Activated gamma-delta T cell treated with Interleukin-2 at 50 U/mL for 16 hours (primary cell): ENCODE measurements around the gene IGSF3.
"Not testable (repeated sequence)": the region's sequence is repeated elsewhere in the genome, so short reads cannot be mapped to it uniquely, and the experiment has no call there.

Source experiments
- DNase-seq: peaks from one replicate; pipeline ENCODE4 v3.0.0-alpha.2; 2020

Gene IGSF3

GRCh38 chr1:116595065-116595840 is 72.3 kb downstream of the IGSF3 start:
- DNase-seq, result not testable (repeated sequence)

DNA sequence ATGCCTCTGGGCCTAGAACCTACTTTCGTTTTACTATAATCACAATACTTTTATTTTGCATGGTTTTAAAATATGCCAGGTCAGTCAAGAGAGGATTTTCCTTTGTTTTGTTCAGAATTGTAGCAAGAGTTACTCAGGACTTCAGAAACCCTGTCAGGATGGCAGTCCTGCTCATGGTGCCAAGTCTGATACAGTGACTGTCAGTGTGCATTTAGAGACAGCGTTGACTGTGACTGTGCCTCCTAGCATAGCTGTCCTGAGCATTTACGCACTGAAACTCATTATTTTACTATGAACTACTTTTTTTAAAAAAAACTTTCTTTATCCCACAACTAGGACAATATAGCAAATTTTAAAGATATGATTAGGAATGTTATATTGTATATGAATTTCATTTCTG is 73.6 kb downstream of the IGSF3 start:
- DNase-seq, result not testable (repeated sequence)

DNA sequence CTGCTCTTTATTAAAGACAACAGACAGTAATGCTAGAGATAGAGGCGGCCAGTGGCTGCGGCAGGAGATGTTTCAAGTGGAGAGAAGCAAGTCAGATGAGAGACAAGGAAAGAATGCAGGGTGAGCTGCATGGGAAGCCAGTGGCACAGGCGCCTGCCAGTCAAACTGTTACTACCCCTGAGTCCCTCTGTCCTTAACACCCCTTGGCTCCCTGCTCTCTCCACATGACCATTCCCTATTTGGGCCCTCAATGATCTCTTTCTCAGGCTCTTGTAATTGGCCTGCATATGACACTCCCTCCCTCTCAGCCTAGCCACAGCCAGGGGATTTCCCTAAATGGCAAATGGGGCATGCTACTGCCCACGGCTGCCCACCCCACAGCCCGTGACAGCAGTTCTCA is 74.1 kb downstream of the IGSF3 start:
- not testable (repeated sequence) for DNase-seq

- DNase-seq, result not testable (repeated sequence)
Measured at GRCh38 chr1:116591951-116592605, 75.5 kb downstream of the IGSF3 start.

GRCh38 chr1:116591006-116591950 is 76.3 kb downstream of the IGSF3 start:
- DNase-seq, result not testable (repeated sequence)

- not testable (repeated sequence) for DNase-seq
Measured at GRCh38 chr1:116590359-116591005, 77.1 kb downstream of the IGSF3 start.

- DNase-seq, result not testable (repeated sequence)
Measured at GRCh38 chr1:116589101-116589735, 78.3 kb downstream of the IGSF3 start.

DNA sequence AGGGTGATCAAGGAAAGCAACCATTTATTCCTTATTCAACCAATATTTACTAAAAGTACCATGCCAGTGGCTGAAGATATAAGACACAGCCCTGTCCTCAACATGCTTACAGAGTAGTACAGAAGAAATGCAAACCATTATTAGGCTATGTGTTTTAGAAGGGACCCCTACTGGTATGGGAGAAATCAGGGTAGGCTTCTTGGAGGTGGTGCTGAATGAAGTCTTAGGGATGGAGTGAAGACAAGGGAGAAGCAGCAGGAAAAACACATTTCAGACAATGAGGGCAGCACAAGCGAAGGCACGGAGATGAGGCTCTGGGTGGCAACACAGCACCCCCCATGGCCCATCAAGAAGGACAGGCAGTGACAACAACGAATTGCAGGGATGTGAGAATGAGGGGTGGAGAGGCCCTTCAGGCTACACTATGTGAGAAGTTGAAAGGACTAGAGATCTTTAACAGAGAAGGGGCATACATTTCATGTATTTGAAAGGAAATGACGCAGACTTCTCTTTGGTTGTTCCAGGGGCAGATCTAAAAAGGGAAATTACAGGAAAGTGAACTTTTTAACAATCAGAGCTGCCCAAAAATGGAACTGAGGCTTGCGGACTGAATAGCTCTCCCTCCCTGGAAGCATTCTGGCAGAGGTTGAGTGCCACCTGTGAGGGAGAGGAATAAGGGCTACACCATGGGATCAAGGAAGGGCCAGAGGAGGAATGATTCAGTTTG is 79.9 kb downstream of the IGSF3 start:
- DNase-seq, result no peak

- no peak for DNase-seq
Measured at GRCh38 chr1:116586741-116587143, 80.8 kb downstream of the IGSF3 start.

DNA sequence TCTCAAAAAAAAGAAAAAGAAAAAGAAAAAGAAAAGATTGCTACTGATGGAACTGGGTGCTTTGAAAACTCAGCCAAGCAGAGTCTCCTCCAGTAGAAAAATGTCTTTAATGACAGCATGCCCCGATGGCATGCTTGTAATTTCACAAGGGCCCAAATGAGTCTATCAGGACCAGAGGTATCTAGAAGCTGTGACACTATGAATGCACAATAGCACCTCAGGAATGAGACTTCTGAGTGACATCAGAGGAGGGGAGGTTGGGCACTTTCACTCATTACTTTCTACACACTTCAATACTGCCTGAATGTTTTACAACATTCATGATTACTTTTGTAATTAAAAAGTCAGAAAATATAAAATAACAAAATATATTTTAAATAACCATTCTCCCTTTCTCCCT is 81.6 kb downstream of the IGSF3 start:
- no peak for DNase-seq

DNA sequence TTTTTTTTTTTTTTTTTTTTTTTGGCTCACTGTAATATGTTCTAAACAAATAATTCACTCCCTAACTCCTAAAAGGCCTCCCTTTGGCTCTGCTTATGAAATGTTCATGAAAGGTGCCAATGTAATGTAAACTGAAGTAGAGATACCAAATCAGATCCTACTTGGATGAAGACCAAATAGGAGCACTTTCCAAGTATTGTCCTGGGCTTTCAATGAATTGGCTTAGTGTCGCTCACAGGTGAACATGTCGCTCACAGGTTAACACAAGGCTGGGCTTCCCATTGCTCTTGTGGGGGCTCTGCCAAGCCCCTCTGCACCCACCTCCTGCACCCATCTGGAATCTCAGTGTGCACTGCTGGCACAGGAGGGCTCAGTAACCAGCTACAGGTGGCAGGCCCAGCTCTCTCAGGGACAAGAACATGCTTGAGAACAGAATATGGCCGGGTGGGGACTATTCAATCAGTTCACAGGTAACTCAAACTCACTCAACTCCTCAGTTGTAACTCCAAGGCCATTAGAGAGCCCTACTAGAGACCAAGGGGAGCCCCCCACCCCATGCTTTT is 86.1 kb downstream of the IGSF3 start:
- no peak for DNase-seq

GRCh38 chr1:116580446-116581322 is 86.8 kb downstream of the IGSF3 start:
- no peak for DNase-seq

DNA sequence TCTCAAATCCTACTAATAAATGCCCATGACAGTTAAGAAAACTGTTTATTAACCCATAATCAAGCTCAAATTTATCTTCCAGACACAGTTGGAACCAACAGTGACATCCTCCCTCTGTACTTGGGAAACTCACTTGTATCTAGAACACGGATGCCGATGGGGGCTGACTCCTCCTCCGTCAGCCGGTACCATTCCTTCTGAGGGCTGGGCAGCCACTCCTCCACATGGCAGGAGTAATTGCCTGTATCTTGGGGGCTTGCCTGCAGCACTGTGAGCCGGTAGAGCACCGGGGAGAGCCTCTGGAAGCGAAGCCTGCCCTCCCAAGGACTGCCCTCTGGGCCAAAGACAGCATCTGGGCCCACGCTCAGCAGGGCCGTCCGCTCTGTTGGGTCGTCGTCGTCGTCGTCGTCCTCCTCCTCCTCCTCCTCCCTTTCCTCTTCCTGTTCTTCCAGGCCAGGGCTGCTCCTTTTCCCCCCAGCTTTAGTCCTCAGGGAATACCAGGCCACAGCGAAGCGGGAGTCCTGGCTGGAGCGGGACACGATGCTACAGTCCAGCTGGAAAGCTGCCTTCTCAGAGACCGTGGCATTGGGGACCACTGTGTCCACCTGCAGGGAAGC is 88.2 kb downstream of the IGSF3 start:
- no peak for DNase-seq

DNA sequence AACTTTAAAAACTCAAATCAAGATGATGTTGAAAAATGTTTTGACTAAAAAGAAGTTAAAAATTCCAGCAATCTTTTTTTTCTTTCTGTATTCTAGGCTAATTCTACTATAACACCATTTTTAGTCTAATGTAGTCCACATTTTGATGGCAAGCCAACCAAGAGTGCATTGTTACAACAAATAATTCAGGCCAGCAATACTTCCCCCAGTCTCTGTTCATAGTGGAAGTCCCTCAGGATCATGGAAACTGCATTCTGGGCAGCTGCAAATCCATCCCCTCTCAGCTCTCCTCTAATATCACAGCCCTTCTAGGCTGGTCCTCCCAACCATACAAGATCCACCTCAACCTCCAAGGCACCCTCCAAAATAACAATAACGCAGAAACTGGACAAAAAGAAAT is 89.0 kb downstream of the IGSF3 start:
- no peak for DNase-seq

- no peak for DNase-seq
Measured at GRCh38 chr1:116577759-116578314, 89.7 kb downstream of the IGSF3 start.

DNA sequence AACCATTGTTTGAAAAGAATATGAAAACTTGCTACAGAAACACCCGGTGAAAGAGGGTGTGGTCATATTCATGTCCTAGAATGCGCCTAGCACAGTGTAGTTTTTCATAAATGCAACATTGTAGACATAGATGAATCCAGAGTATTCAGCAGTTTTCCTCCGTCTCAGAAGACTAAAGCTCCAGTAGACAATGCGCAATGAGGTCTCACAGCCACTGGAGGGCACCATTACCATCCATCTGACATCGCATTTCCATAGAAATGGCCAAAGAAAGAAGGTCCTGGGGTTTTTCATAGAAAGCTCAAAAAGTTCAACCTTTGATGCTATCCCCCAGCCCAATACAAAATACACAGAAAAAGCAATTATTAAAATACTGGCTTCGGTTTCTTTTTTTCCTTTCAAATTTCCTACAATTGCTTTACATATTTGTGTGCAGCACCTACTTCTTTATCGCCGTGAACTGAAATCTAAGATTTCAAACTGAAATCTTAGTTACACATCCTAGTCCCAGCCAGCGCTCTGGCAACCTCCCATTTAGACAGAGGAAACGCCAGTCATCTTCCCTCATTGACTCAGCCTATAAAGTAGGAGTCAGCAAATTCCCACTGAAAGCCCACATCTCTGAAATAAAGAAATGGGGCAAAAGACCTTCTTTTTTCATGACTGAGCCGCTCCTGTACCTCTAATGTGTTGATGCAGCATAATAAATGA is 92.8 kb downstream of the IGSF3 start:
- DNase-seq, result peak; percentile 51

- no peak for DNase-seq
Measured at GRCh38 chr1:116573431-116574095, 94.0 kb downstream of the IGSF3 start.
